A673 (cell line): ENCODE measurements around the gene BABAM1. TPM values are rescaled to one million over a fixed set of nuclear protein-coding genes. Genes with fewer than 3 reads are reported as not detected.

Experiments used
- BruUV-seq: library from RNA; stranded (reverse); fragments of 400-500 nt; replicated peaks from 2 replicates; lab custom pipeline; 2021; lab: Mats Ljungman, UMichigan
- CTCF ChIA-PET: fragments of 300-600 bp; sonication (Branson Sonifier 250); formaldehyde crosslinking; loops from one replicate; lab custom pipeline; 2022; ENCODE audit warnings: antibody characterized with exemption; lab: Charles Lee
- POLR2A ChIA-PET: fragments of 300-600 bp; sonication (Branson Sonifier 250); formaldehyde crosslinking; loops from one replicate; lab custom pipeline; 2022; ENCODE audit warnings: antibody characterized with exemption; ENCODE audit not compliant: low non-redundant PET; lab: Charles Lee
- DNase-seq: peaks from one replicate; pipeline ENCODE4 v3.0.0-alpha.2; 2015; ENCODE audit warnings: low spot score
- H3K27ac ChIP-seq: fragments of 200-600 bp; sonication (generic); 2 replicates; pipeline ENCODE4 v1.5.1; 2016; ENCODE audit warnings: mixed run types, low read depth, mild to moderate bottlenecking, mixed read lengths, antibody characterized with exemption, low read length; ENCODE audit not compliant: poor library complexity, severe bottlenecking
- H3K27me3 ChIP-seq: fragments of 200-600 bp; sonication (generic); replicated peaks from 2 replicates; pipeline ENCODE4 v1.6.1; 2017; ENCODE audit warnings: mixed run types, low read depth, mild to moderate bottlenecking, mixed read lengths, antibody characterized with exemption, low read length; ENCODE audit not compliant: insufficient read depth, poor library complexity
- H3K36me3 ChIP-seq: fragments of 200-600 bp; sonication (generic); 2 replicates; pipeline ENCODE4 v1.6.1; 2016; ENCODE audit warnings: mixed run types, mild to moderate bottlenecking, mixed read lengths, antibody characterized with exemption, low read length; ENCODE audit not compliant: insufficient read depth, poor library complexity, severe bottlenecking
- H3K4me1 ChIP-seq: fragments of 200-600 bp; sonication (generic); 2 replicates; pipeline ENCODE4 v1.6.1; 2017; ENCODE audit warnings: mixed run types, mild to moderate bottlenecking, mixed read lengths, antibody characterized with exemption, low read length; ENCODE audit not compliant: insufficient read depth, poor library complexity, severe bottlenecking
- H3K4me3 ChIP-seq: fragments of 200-600 bp; sonication (generic); 2 replicates; pipeline ENCODE4 v1.5.1; 2016; ENCODE audit warnings: low read depth, mixed run types, mild to moderate bottlenecking, mixed read lengths, low read length; ENCODE audit not compliant: poor library complexity, severe bottlenecking
- H3K9me3 ChIP-seq: fragments of 200-600 bp; sonication (generic); 2 replicates; pipeline ENCODE4 v1.6.1; 2016; ENCODE audit warnings: mixed run types, low read depth, mild to moderate bottlenecking, mixed read lengths, antibody characterized with exemption, low read length; ENCODE audit not compliant: poor library complexity, severe bottlenecking
- CTCF ChIP-seq: fragments of 300-800, 200-600 bp; sonication (generic); conservative IDR thresholded peaks from 2 replicates; pipeline ENCODE4 v1.5.1; 2017; ENCODE audit warnings: low read depth, mild to moderate bottlenecking, antibody characterized with exemption, low read length, moderate library complexity, mixed read lengths
- EZH2 ChIP-seq: fragments of 200-600 bp; sonication (generic); IDR thresholded peaks from 2 replicates; pipeline ENCODE4 v1.6.1; 2017; ENCODE audit warnings: borderline replicate concordance, low read depth, mild to moderate bottlenecking, mixed read lengths, antibody characterized with exemption, low read length; ENCODE audit not compliant: poor library complexity, severe bottlenecking
- intact Hi-C: fragments of 100-400 bp; cut with micrococcal nuclease; formaldehyde crosslinking; loops from one replicate; pipeline ENCODE4 v1.10.0; 2022; ENCODE audit not compliant: unreplicated experiment
- total RNA-seq: library from RNA; stranded (reverse); gene quantifications from 2 replicates; pipeline ENCODE4 v1.2.3, GENCODE V29; 2021

The BABAM1 gene
- total RNA-seq, 1 experiment from 2014 or later: 147 TPM

DNA sequence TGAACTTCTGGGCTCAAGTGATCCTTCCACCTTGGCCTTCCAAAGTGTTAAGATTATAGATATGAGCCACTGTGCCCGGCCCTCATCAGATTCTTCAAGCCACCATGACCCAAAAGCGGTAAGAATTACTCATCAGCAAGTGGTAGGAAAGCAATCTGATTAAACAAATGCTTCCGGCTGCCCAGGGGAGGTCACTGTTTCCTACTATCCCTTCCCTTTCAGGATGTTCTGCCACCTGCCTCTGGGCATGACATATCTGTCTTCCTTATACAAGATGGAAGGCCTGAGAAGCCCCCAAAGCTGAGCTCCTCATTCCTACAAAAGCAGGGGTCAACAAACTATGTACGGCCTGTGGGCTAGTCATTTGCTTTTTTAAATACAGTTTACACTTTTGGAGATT is 29.0 kb downstream of the BABAM1 start:
- H3K36me3 ChIP-seq: peaks cover 15% of the 10 kb centered on the region
- no TSS peak for BruUV-seq
- H3K4me3 ChIP-seq: no peak overlapping the region
- CTCF ChIA-PET: no interaction called here
- no peak for DNase-seq
- TF ChIP-seq EZH2: no peak
- no peak for TF ChIP-seq CTCF
- intact Hi-C loops: no loop called here
- H3K27me3 ChIP-seq: no peaks in the 10 kb centered on the region
- no peak overlapping the region for H3K27ac ChIP-seq
- H3K9me3 ChIP-seq: no peaks in the 10 kb centered on the region
- POLR2A ChIA-PET: no interaction called here
- H3K4me1 ChIP-seq: peaks cover 8% of the 10 kb centered on the region

GRCh38 chr19:17296976-17297375 is 29.7 kb downstream of the BABAM1 start:
- CTCF ChIA-PET: no interaction called here
- Histone ChIP-seq H3K9me3 (no peaks in the 10 kb centered on the region), H3K36me3 (peaks cover 15% of the 10 kb centered on the region), H3K27ac (no peak overlapping the region), H3K4me3 (no peak overlapping the region), H3K4me1 (peaks cover 8% of the 10 kb centered on the region), H3K27me3 (no peaks in the 10 kb centered on the region)
- intact Hi-C loops: no loop called here
- no peak for DNase-seq
- POLR2A ChIA-PET: no interaction called here
- TF ChIP-seq CTCF (no peak), EZH2 (no peak)
- BruUV-seq: no TSS peak

DNA sequence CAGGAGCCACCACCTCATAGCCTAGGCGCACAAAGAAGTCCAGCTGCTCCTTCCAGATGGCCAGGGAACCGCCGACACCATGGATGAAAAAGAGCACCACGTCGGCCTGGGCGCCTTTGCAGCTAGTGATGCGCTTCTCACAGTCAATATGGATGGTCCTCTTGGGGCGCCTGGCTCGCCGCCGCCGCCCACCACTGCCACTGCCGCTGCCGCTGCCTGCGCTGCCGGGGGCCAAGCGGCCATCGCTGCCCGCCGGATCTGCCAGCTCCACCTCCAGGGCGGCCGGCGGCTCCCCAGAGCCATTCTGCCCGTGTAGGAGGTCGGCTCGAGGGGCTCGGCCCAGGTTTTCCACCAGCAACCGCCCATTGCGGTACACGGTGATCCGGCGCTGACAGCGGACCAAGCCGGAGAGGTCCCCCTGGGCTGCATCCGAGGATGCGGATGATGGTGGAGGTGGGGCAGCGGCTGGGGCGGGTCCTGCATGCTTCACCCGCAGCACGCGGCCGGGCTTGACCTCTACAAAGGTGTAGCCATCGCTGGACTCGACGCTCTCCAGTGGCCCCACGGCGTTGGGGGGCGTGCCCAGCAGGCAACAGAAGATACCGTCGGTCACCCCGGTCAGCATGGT is 33.9 kb downstream of the BABAM1 start:
- BruUV-seq: no TSS peak
- Histone ChIP-seq H3K36me3 (peaks cover 11% of the 10 kb centered on the region), H3K4me1 (peaks cover 19% of the 10 kb centered on the region), H3K27me3 (no peaks in the 10 kb centered on the region), H3K4me3 (no peak overlapping the region), H3K27ac (no peak overlapping the region), H3K9me3 (no peaks in the 10 kb centered on the region)
- DNase-seq: no peak
- TF ChIP-seq EZH2 (no peak), CTCF (no peak)
- CTCF ChIA-PET: no interaction called here
- POLR2A ChIA-PET: no interaction called here
- intact Hi-C loops: no loop called here
